HG03175 (cell line): ENCODE results near the gene THSD4.

Experiments used
- ATAC-seq: cut with Tn5 transposase; IDR thresholded peaks from one replicate; pipeline ENCODE4 v1.9.1; 2021; ENCODE audit warnings: mild to moderate bottlenecking, moderate library complexity; ENCODE audit not compliant: unreplicated experiment

The THSD4 gene

DNA sequence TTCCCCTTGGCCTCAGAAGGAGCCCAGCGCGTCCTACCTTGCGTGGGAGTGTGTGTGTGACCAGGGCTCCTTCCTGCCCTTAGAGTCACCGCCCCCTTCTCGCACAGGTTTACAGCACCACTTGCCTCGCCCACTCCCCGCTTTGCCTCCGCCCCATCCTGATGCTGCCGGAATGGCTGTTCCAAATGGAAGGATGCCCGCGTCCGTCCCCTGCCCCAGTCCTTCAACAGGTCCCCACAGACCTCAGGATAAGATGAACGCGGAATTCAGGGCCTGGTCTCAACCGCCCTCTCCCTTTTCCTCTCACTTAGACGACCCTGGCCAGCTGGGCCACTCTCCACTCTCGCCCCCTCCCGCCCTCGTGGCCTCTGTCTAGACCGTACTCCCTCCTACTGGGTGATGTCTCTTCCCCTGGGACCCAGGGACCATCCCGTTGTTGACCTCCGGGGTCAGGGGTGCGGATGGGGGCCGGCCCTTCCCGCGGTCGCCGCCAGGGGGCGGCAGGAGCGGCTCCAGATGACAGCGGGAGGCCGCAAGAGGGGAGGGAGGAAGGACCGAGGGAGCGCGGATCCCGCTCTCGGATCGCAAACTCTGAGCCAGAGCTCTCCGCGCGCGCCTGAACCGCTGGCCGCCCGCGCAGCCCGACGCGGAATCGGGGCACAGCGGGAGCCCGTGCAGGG is at the start of gene THSD4:
TSS of gene THSD4 (plus strand) at position 585 of the 680 bp plus-strand sequence.
- peak; percentile 80 for ATAC-seq

DNA sequence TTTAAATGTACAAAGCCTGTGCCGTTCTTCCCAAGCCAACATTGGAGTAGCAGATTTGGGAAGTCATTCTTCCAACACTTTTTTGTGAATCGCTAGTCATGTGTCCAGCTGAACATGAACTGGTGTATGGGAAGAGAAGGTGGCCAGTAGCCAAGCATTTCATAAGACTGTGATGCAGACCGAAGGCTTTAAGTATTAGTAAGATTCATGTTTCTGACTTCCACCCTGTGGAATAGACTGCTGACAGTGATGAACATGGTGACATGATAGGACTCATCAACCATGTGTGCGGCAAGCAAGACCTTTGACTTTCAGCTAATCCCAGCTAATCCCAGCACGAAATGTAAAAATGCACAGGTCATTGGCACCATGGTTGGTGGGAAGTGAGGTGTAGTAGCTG is 48.3 kb upstream of the THSD4 start:
- no peak for ATAC-seq

DNA sequence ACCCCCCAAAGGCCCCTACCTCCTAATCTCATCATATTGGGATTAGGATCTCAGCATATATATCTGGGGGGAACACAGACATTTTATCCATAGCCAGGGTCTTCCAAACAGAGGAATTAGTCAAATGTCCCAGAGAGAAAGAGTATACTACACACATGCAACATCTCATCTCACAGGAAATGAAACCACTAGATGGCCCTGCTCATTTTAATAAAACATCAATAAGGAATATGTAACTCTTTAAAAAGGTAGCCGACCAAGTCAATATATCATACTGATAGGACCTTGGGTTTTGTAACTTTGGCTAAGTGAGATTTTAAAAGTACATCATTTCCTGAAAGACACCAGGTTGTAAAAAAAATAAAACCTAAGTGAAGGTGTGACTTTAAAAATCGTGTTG is 45.6 kb upstream of the THSD4 start:
- ATAC-seq, result no peak

DNA sequence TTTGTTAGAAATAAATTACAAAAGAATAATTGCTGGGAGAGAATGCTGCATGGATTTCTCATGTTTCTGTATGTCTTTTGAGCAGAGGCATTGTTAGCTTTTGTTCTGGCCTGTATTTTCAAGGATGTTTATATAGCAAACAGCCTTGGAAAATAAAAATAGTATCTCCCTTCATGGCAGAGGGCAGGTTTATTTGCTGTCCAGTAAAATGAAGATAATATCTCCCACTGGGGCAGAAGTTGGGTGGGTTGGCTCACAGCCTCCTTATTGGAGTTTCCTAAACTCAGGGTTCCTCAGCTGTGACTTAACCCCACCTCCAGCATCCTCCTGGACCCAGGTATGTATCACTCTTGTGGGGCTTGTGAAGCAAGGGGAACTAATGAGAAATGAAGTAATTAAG is 43.7 kb upstream of the THSD4 start:
- ATAC-seq, result no peak

DNA sequence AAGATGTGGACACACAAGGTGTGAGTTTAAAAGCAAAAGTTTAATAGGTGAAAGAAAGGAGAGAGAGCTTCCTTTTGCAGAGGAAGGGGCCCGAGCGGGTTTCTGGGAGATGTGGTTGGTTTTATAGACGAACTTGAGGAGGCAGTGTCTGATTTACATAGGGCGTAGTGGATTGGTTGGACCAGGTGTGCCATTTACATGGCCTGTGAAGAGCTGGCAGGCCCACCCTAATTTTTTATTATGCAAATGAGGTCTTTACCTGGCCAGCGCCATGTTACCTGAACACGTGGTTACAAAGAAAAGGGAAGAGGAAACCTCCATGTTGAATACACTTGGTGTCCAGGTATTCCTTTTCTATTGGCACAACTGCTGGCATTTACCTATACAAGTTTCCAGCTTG is 42.8 kb upstream of the THSD4 start:
- ATAC-seq, result no peak

DNA sequence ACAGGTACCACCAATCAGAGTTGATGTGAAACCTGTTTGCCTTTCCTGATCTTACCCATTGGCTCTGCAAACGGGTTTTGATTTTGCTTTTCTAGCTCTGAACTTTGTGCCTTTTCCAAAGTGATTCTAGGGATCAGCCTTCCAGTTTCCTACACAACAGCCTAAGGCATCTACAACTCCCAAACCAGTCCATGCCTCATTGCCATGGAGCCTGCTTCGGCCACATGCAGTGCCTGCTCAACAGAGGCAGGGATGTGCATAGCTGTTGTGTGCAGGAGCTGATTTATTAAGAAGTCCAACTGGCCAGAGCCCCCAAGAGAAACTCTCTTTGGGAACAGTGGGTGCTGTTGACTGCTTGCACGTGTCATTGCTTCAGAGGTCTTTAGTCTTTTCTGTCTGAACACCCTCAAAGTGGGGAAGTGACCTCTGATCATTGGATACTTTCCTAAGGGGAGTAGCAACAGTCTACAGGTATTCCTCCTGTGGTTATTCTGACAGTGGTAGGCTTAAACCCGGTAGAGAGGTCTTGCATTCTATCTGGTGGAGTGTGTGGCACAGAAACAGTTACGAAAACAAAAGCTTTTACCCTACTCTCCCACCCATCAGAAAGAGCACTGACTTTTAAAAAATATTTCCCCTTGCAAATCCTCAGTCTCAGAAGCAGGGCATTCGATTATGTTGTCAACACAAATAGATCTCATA is 36.6 kb upstream of the THSD4 start:
- ATAC-seq, result no peak

DNA sequence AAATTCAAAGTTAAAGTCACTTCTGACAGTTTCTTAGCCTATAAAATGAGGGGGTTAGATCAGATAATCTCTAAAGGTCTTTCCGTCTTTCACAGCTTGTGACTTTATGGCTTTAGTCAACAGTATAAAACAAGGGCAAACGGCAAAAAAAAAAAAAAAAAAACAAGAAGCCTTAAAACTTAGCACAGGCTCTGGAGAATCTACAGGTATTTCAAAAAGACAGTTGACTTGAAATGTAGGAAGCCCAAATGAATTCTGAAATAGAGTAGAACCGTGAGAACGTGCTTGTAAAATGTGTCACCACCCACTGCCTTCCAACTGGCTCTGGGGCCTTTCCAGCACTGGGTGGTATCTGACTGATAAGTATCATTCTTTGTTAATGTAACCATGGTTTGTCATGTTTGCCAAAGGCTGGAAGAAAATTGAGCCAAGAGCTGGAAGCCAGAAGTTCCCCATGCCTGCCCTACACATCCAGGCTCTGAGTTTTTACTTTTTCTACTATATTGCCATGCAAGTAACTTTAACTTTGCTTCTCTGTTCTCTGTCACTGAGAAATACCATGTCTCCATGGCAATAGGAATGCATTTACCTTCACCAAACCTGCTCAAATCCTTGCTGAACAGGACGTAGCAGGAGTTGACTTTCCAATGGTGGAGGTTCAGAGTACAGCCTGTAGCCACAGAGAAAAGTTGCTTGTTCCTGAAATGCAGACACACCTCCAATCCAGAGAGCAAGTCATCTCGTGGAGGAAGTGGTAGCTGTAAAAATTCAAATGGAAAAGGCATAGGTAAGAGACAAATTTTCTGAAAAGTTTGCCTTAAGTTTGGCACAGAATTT is 35.8 kb upstream of the THSD4 start:
- no peak for ATAC-seq

DNA sequence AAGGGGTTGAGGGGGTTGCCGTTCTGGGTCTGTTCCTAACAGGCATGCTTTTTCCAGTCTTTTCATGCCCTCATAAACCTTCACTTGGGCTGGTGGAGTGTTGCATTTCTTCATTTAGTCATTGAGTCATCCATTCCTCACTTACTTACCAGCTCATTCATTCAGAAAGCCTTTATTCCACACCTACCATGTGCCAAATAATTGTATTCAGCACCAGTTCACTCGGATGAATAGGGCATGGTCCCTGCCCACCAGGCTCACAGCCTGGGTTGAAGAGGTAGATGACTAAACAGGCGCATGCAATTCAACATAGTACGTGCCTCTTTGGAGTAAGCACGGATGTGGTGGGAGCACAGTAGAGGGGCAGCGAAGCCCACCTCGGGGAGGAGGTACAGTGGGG is 35.1 kb upstream of the THSD4 start:
- ATAC-seq, result no peak

DNA sequence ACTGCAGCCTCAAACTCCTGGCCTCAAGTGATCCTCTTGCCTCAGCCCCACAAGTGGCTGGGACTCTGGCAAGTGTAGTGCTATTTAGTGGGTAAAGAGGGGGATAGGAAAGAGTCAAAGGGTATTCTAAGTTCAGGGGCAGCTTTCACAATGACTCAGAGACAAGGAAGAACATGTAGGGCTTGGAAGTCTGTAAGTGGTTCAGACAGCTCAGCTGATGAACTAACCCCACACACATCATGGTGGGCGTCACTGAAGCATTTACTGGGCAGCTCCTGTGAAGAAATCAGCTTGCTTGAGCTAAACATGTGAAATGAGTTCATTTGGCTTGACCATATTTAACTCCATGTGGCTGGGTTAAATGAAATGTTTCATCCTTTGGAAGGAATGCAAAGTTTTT is 34.6 kb upstream of the THSD4 start:
- ATAC-seq, result no peak

DNA sequence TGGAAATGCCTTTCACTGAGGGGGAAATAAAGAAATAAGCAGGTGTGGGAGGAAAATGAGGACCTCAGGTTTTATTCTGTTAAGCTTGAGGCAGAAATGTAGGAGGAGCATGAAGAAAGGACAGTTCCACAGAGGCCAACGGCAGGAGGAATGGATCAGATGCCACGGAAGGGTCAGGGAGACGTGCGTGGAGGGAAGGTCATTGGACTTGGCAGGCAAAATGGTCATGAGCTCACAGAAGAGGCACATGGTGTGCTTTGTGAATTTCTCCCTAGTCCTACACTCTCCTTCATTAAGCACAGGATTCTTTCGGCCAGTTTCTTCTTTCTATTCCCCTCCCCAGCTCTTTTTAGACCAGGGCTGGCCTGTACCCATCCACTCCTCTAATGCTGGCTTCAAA is 32.5 kb upstream of the THSD4 start:
- ATAC-seq, result no peak

DNA sequence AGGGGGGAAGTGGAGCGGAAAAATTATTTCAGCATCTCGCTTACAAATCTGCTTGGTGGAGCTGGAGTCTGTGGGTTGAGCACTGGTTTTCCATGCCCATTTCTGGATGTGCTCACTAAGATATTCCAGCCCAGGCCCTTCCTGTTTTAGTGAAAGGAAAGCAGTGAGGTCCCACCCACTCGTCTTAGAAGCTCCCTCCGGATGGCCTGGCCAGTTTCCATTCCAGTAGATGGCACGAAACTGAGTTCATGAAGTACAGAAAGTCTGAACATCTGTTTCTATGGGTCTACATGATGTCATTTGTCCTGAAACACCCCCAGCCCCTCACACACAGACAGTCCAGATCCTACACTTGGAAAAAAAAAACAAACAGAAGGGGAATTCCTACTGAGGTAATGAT is 31.9 kb upstream of the THSD4 start:
- no peak for ATAC-seq

DNA sequence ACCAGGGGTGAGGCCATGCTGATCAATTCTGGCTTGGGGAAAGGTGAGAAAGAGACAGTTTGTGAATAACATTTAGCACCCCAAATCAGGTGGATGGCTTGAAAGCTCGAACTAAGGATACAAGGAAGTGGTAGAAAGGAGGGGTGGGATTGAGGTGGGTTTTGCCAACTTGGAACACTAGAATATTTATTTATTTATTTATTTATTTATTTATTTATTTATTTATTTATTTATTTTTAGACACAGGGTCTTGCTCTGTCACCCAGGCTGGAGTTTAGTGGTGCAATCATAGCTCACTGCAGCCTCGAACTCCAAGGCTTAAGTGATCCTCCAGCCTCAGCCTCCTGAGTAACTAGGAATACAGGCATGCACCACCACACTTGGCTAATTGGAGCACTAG is 31.0 kb upstream of the THSD4 start:
- ATAC-seq, result no peak

DNA sequence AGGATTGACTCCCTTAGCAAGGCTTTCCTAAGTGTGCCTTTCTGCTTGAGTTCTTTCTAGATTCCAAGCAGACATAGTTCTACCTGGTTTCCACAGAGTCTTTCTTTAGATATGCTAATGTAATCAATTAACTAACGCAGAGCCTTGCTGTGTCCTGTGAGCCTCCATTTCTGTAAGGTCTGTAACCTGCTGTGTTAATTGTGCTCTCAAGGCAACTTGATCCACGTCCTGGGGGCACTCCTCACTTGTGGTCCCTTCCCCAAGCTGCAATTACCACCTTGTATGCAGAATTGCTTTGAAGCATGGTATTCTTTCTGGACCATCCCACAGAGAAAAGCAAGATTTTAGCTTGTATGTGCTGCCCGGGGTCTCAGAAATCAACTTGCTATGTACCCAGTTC is 29.5 kb upstream of the THSD4 start:
- no peak for ATAC-seq

DNA sequence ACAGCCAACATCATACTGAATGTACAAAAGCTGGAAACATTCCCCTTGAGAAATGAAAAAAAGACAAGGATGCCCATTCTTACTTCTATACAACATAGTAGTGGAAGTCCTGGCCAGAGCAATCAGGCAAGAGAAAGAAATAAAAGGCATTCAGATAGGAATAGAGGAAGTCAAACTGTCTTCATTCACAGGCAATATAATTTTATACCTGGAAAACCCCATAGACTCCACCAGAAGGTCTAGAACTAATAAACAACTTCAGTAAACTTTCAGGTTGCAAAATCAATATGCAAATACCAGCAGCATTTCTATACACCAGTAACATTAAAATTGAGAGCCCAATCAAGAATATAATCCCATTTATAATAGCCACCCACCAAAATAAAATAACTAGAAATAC is 27.1 kb upstream of the THSD4 start:
- no peak for ATAC-seq

DNA sequence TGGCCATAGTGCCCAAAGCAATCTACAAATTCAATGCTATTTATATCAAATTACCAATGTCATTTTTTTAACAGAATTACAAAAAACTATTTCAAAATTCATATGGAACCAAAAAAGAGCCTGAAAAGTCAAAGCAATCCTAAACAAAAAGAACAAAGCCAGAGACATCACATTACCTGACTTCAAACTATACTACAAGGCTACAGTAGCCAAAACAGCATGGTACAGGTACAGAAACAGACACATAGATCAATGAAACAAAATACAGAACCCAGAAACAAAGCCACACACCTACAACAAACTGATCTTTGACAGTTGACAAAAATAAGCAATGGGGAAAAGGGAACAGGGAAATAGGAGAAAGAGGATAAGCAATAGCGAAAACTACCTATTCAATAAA is 26.6 kb upstream of the THSD4 start:
- ATAC-seq, result no peak

DNA sequence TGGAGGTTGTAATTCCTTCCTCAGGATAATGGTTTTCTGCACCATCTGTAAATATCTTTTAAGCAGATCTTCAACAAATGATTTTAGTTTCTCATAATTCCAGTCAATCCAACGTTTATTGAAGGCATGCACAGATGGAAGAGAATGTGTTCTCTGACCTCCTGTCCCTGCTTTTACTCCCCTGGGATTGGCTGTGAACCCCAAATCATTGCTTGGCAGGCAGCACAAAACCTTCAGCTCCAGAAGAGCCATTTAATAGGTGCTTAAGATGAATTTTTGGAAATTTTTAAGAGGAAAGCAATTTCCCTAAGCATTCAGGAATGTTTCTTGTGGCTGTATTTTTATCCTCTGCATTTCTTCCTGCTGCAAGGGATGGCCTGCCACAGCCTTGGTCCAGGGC is 25.5 kb upstream of the THSD4 start:
- no peak for ATAC-seq

DNA sequence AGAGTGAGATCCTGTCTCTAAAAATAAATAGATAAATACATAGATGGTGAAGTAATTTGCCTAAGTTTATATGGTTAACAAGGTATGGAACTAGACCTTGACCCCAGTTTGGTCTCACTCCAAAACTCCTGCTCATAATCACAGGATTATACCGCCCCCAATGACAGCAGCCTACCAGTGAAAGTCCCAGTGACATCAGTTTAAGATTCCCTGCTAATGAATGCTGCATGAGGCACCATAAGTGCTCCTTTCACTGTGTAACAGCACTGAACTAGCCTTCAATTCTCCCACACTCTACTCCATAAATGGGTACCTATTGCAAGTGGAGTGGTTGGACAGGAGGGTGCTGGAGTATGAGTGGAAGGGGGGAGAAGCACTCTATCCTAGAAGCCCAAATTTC is 23.7 kb upstream of the THSD4 start:
- ATAC-seq, result no peak

DNA sequence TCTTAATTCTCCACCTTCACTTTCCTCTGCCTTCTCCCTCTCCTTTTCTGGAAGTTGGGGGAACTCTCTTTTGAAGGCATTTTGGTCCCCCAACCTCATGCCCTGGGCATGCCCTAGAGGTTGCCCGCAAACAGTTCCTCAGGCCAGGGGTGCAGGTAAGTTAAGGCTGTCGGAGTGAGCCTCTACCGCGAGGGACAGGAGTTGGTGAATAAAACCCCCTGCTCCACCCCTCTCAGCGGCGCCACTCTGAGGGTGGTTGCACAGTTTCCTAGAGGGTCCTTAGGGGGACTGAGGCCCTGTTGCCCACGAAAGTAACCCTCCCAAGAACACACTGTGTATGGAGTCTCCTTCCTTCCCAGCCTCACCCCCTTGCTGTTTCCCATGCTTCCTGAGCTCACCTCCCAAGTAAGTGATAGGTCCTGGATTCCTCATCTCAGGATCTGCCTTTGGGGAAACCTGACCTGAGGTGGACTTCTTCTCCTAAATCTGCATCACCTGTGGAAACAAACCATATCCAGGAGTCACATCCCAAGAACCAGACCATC is 23.1 kb upstream of the THSD4 start:
- ATAC-seq, result no peak

DNA sequence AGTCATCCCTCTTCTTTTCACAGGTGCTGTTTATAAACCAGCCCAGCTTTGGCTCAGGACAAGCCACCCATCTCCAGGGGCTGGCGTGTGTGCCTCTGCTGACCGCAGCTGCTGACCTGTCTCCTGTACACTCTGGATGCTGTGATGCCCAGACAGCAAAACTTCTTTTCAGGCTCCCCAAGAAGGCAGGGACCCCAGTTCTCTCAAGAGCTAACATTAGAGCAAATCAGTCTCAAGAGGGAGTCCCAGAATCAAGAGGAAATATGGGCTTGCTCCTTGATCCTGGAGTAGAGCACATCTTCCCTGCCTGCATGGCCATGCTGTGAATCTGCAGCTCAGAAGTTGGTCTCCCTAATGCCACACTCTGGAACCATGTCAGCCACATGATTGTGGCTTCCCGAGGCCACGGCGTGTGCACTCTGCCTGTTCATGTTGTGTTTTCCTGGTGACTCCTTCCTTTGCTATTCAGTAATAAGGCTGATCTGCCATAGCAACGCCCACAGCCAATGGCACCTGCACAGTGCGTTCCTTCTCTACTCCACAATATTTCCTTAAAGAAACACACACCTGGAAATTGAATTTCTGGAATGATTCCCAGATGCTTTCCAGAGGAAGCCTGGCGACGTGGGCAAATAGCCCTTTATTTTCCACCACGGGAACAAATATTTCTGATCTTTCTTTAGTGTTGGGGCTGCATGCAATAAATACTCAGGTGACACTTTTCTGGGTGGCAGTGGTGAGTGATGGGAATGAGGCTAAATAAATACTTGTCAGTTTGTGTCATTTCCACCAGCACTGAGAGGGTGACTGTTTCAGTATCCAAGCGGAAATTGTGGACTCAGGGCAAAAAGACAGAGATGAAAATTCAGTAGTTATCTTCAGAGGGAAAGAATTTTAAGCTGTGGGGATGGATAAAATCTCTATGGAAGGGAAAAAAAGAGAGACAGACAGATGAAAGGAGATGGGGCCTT is 21.9 kb upstream of the THSD4 start:
- no peak for ATAC-seq

DNA sequence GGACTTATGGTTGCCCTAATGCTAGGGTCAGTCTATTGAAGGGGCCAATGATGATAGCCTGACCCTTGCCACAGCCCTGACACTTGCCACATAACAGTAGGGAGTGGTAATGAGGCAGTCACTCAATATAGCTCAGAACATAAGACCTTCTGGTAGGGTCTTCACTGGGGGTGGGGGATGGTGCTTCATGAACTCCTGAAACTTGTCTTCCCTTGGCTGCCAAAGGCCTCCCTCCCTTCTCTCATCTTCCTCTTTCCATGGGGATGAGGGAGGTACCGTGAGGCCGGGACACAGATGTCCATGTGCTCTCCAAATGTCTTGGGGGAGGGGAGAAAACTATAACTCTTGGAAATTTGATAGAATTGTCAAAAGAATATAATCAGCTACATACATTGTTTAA is 21.1 kb upstream of the THSD4 start:
- no peak for ATAC-seq

DNA sequence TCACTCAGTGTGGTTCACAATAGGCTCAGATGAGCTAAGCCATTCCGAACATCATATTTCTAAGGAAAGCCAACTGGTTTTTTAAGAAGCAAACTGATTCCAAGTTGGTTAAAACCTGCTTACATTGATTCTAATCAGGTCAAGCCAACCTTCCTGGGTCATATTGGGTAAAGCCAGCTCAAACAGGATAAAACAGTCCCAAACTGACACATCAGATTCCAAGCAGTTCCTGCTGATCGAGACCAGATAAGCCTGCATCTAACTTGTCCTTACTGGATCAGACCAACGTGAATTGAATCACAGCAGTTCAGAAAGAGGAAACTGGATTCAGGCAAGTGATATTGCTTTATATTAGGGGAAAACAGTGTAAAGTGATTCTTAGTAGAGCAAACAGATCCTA is 18.6 kb upstream of the THSD4 start:
- ATAC-seq, result no peak
